ENCODE measurements around the gene FOXJ1. TPM values are rescaled to one million over a fixed set of nuclear protein-coding genes. Genes with fewer than 3 reads are reported as not detected.
A peak's percentile ranks its signal among the peaks of the same experiment; 100 is the strongest.

Gene FOXJ1, protein sequence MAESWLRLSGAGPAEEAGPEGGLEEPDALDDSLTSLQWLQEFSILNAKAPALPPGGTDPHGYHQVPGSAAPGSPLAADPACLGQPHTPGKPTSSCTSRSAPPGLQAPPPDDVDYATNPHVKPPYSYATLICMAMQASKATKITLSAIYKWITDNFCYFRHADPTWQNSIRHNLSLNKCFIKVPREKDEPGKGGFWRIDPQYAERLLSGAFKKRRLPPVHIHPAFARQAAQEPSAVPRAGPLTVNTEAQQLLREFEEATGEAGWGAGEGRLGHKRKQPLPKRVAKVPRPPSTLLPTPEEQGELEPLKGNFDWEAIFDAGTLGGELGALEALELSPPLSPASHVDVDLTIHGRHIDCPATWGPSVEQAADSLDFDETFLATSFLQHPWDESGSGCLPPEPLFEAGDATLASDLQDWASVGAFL
- polyA plus RNA-seq (2013) = 0.07 and 0.11 TPM in 2 replicates

DNA sequence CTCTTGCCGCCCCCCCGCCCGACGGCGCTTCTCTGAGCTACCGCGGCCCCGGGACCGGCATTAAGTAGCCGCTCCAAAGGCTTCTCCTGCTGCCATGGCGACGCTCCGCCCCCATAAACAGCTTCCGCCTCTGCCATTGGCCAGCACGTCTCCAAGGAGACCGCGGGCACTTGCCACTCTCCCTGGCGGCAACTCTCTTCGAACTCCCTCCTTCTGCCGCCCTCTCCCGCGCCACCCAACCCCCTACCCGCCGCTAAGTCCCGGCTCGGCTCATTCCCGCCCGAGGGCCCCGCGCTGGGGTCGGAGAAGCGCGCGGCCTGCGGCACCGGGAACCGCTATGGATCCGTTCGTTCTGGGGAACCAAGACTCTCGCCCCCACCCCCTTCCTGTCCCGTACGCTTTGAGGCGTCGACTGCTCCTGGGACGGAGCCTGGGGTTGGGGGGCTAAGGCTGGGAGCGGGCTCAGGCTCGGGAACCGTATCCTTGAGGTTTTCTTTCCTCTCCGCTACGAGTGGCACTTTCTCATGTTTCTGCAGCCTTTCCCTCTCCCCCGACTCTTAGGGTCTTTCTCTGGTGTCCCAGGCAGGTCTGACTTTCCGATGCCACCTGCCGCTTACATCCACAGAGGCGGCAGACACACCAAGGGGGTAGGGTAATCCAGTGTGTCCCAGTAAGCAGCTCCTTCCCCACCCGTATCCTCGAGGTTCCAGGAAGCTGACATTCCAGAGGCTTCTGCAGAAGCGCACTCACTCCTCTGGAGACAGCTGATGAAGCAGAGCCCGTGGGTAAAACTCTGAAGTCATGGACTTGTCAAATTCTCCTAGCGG, at the start of gene FOXJ1:
Gene FOXJ1, minus strand, starts transcription at position 34 of the 827 bp plus-strand sequence. CDS start 850 bp downstream, outside the sequence.
- Histone ChIP-seq H2BK120ac (ENCODE audit: insufficient read depth, low read length, poor library complexity) (no peak within 1 kb of the TSS), H2AFZ (ENCODE audit: insufficient read depth, low read length, poor library complexity) (no peak within 1 kb of the TSS), H3K79me2 (ENCODE audit: control insufficient read depth, insufficient read depth, low read length, poor library complexity) (no peaks in the 10 kb centered on the region), H3K14ac (ENCODE audit: low read length) (no peak within 1 kb of the TSS), H3K9ac (ENCODE audit: low read length) (no peak within 1 kb of the TSS), H3K4ac (ENCODE audit: low read depth, low read length) (no peak within 1 kb of the TSS), H2BK12ac (ENCODE audit: low read length) (no peak within 1 kb of the TSS), H4K91ac (ENCODE audit: low read depth, low read length) (no peak within 1 kb of the TSS), H3K36me3 (ENCODE audit: control insufficient read depth in 1 of 2, insufficient read depth in 2 of 2, low read length in 2 of 2) (no peaks in the 10 kb centered on the region), H3K79me1 (ENCODE audit: low read length) (no peaks in the 10 kb centered on the region), H3K27me3 (ENCODE audit: insufficient read depth, low read length) (peaks cover 50% of the 10 kb centered on the region), H3K4me3 (ENCODE audit: low read depth, low read length) (peak within 1 kb of the TSS; percentile 65), H3K9me3 (ENCODE audit: insufficient read depth, low read depth, low read length) (peaks cover 11% of the 10 kb centered on the region), H4K12ac (ENCODE audit: low read depth, low read length) (no peak within 1 kb of the TSS), H3K27ac (ENCODE audit: low read depth, low read length) (no peak within 1 kb of the TSS), H4K8ac (ENCODE audit: low read depth, low read length) (no peak within 1 kb of the TSS), H3K18ac (ENCODE audit: low read length) (no peak within 1 kb of the TSS), H3K23ac (ENCODE audit: low read length) (no peak within 1 kb of the TSS), H2AK5ac (ENCODE audit: low read length) (no peak within 1 kb of the TSS), H2BK5ac (ENCODE audit: low read depth, low read length, poor library complexity) (no peak within 1 kb of the TSS), H3K4me2 (ENCODE audit: low read length) (peak within 1 kb of the TSS; percentile 91), H3K4me1 (ENCODE audit: control insufficient read depth in 1 of 2, insufficient read depth in 2 of 2, low read length in 2 of 2) (peaks cover 17 to 31% of the 10 kb centered on the region in 2 experiments)
- DNase-seq = peak; percentile 86 to 92
- no CpG with 5 or more reads among the region's 59 CpGs for WGBS (ENCODE audit: extremely low coverage, insufficient coverage, insufficient read length)

DNA sequence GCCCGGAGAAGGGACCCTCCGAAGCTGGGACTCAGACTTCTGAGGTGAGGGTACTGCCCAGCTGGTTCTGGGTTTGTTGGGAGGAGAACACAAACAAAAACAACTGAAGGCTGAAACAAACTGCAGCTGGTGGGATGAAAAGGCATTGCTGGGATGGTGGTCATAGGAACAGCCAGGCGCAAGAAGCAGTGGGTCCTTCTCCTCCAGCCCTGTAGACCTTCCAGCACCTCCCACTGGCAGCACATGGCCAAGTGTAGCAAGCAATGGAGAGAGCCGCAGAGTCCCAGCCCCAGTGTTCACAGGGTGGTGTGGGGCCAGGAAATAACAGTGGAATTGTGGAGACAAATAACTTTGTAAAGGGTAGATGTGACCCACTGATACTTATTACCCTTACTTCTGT, 48.7 kb upstream of the FOXJ1 start:
- no peaks in the 10 kb centered on the region for H3K4me1 ChIP-seq (ENCODE audit: control insufficient read depth in 1 of 2, insufficient read depth in 2 of 2, low read length in 2 of 2)
- no peak overlapping the region for H3K4ac ChIP-seq (ENCODE audit: low read depth, low read length)
- no peaks in the 10 kb centered on the region for H3K9me3 ChIP-seq (ENCODE audit: insufficient read depth, low read depth, low read length)
- no peak overlapping the region for H4K12ac ChIP-seq (ENCODE audit: low read depth, low read length)
- H3K79me1 ChIP-seq (ENCODE audit: low read length) = no peaks in the 10 kb centered on the region
- no peak overlapping the region for H3K4me2 ChIP-seq (ENCODE audit: low read length)
- no peak overlapping the region for H3K23ac ChIP-seq (ENCODE audit: low read length)
- H3K27me3 ChIP-seq (ENCODE audit: insufficient read depth, low read length) = no peaks in the 10 kb centered on the region
- no peak overlapping the region for H4K8ac ChIP-seq (ENCODE audit: low read depth, low read length)
- no peak overlapping the region for H2BK120ac ChIP-seq (ENCODE audit: insufficient read depth, low read length, poor library complexity)
- H3K9ac ChIP-seq (ENCODE audit: low read length) = no peak overlapping the region
- H3K14ac ChIP-seq (ENCODE audit: low read length) = no peak overlapping the region
- no CpG with 5 or more reads among the region's 4 CpGs for WGBS (ENCODE audit: extremely low coverage, insufficient coverage, insufficient read length)
- no peak overlapping the region for H2BK12ac ChIP-seq (ENCODE audit: low read length)
- no peak overlapping the region for H2AFZ ChIP-seq (ENCODE audit: insufficient read depth, low read length, poor library complexity)
- no peak overlapping the region for H3K27ac ChIP-seq (ENCODE audit: low read depth, low read length)
- no peaks in the 10 kb centered on the region for H3K79me2 ChIP-seq (ENCODE audit: control insufficient read depth, insufficient read depth, low read length, poor library complexity)
- H3K36me3 ChIP-seq (ENCODE audit: control insufficient read depth in 1 of 2, insufficient read depth in 2 of 2, low read length in 2 of 2) = no peaks in the 10 kb centered on the region
- H4K91ac ChIP-seq (ENCODE audit: low read depth, low read length) = no peak overlapping the region
- H2BK5ac ChIP-seq (ENCODE audit: low read depth, low read length, poor library complexity) = no peak overlapping the region
- DNase-seq = no peak
- no peak overlapping the region for H2AK5ac ChIP-seq (ENCODE audit: low read length)
- H3K18ac ChIP-seq (ENCODE audit: low read length) = no peak overlapping the region
- H3K4me3 ChIP-seq (ENCODE audit: low read depth, low read length) = no peak overlapping the region

DNA sequence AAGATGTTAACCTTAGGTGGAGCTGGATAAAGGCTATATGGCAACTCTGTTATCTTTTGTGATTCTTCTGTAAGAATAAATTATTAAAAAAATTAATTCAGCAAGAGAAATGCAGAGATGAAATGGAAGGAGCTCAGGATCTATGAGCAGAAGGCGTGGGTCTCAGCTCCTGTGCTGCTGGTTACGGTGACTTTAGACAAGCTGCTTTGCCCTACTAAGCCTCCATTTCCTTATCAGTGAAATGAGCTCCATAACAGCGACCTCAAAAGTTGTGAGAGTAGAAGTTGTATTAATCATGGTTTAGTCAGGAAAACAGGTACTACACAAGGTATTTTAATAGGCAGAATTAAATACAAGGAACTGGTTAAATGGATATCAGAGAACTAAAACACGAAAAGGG, 48.2 kb upstream of the FOXJ1 start:
- H3K79me1 ChIP-seq (ENCODE audit: low read length) = no peaks in the 10 kb centered on the region
- no peak overlapping the region for H3K27ac ChIP-seq (ENCODE audit: low read depth, low read length)
- H4K12ac ChIP-seq (ENCODE audit: low read depth, low read length) = no peak overlapping the region
- H4K8ac ChIP-seq (ENCODE audit: low read depth, low read length) = no peak overlapping the region
- H3K9ac ChIP-seq (ENCODE audit: low read length) = no peak overlapping the region
- H3K4ac ChIP-seq (ENCODE audit: low read depth, low read length) = no peak overlapping the region
- DNase-seq = no peak
- H3K23ac ChIP-seq (ENCODE audit: low read length) = no peak overlapping the region
- H3K4me3 ChIP-seq (ENCODE audit: low read depth, low read length) = no peak overlapping the region
- H3K18ac ChIP-seq (ENCODE audit: low read length) = no peak overlapping the region
- no peak overlapping the region for H2AK5ac ChIP-seq (ENCODE audit: low read length)
- no peak overlapping the region for H2BK5ac ChIP-seq (ENCODE audit: low read depth, low read length, poor library complexity)
- H3K27me3 ChIP-seq (ENCODE audit: insufficient read depth, low read length) = no peaks in the 10 kb centered on the region
- no peaks in the 10 kb centered on the region for H3K36me3 ChIP-seq (ENCODE audit: control insufficient read depth in 1 of 2, insufficient read depth in 2 of 2, low read length in 2 of 2)
- no peak overlapping the region for H3K14ac ChIP-seq (ENCODE audit: low read length)
- H3K79me2 ChIP-seq (ENCODE audit: control insufficient read depth, insufficient read depth, low read length, poor library complexity) = no peaks in the 10 kb centered on the region
- H3K4me1 ChIP-seq (ENCODE audit: control insufficient read depth in 1 of 2, insufficient read depth in 2 of 2, low read length in 2 of 2) = no peaks in the 10 kb centered on the region
- H4K91ac ChIP-seq (ENCODE audit: low read depth, low read length) = no peak overlapping the region
- H2AFZ ChIP-seq (ENCODE audit: insufficient read depth, low read length, poor library complexity) = no peak overlapping the region
- H3K4me2 ChIP-seq (ENCODE audit: low read length) = no peak overlapping the region
- H3K9me3 ChIP-seq (ENCODE audit: insufficient read depth, low read depth, low read length) = no peaks in the 10 kb centered on the region
- no CpG with 5 or more reads among the region's 4 CpGs for WGBS (ENCODE audit: extremely low coverage, insufficient coverage, insufficient read length)
- no peak overlapping the region for H2BK12ac ChIP-seq (ENCODE audit: low read length)
- H2BK120ac ChIP-seq (ENCODE audit: insufficient read depth, low read length, poor library complexity) = no peak overlapping the region

DNA sequence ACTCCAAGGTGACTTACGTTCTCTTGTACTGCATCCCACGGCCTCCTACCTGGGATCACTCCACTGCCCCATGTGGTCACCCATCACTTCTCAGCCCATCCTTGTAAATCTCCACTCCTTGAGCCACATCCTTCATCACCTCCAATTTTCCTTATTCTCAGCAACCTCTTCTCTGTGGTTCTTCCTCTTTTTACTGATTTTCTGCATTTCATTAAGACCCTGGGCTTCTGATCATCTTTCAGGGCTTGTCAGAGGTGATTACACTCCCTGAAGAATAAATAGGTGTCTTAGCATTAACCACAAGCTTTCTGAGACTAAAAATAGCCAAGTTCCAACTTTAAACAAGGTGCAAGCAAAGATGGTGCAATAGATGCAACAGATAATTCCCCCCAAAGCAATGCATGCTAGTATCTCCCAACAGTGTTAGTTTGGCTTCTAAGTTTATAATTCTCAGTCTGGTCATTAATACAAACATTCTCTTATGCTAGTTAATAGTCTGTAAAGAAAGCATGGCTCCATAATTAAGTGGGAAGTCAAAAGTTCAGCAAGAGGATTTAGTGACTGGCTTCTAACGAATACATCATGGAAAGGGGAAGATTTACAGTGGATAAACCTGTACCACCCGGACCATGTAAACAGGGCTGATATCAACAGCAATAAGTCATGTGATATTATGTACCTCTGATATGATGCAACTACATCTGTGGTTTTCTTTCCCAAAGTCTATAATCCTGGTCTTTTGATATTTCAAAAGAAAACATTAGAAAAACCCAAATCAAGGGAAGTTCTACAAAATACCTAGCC, 47.4 kb upstream of the FOXJ1 start:
- no peak overlapping the region for H3K27ac ChIP-seq (ENCODE audit: low read depth, low read length)
- H3K4ac ChIP-seq (ENCODE audit: low read depth, low read length) = no peak overlapping the region
- no peaks in the 10 kb centered on the region for H3K79me1 ChIP-seq (ENCODE audit: low read length)
- H4K8ac ChIP-seq (ENCODE audit: low read depth, low read length) = no peak overlapping the region
- H2AK5ac ChIP-seq (ENCODE audit: low read length) = no peak overlapping the region
- H3K18ac ChIP-seq (ENCODE audit: low read length) = no peak overlapping the region
- H3K14ac ChIP-seq (ENCODE audit: low read length) = no peak overlapping the region
- H2BK12ac ChIP-seq (ENCODE audit: low read length) = no peak overlapping the region
- H3K27me3 ChIP-seq (ENCODE audit: insufficient read depth, low read length) = no peaks in the 10 kb centered on the region
- no peak overlapping the region for H2AFZ ChIP-seq (ENCODE audit: insufficient read depth, low read length, poor library complexity)
- no peak overlapping the region for H3K9ac ChIP-seq (ENCODE audit: low read length)
- WGBS (ENCODE audit: extremely low coverage, insufficient coverage, insufficient read length) = no CpG with 5 or more reads among the region's 4 CpGs
- H4K12ac ChIP-seq (ENCODE audit: low read depth, low read length) = no peak overlapping the region
- no peaks in the 10 kb centered on the region for H3K4me1 ChIP-seq (ENCODE audit: control insufficient read depth in 1 of 2, insufficient read depth in 2 of 2, low read length in 2 of 2)
- no peak for DNase-seq
- no peak overlapping the region for H2BK120ac ChIP-seq (ENCODE audit: insufficient read depth, low read length, poor library complexity)
- H3K4me3 ChIP-seq (ENCODE audit: low read depth, low read length) = no peak overlapping the region
- H3K79me2 ChIP-seq (ENCODE audit: control insufficient read depth, insufficient read depth, low read length, poor library complexity) = no peaks in the 10 kb centered on the region
- no peaks in the 10 kb centered on the region for H3K36me3 ChIP-seq (ENCODE audit: control insufficient read depth in 1 of 2, insufficient read depth in 2 of 2, low read length in 2 of 2)
- H2BK5ac ChIP-seq (ENCODE audit: low read depth, low read length, poor library complexity) = no peak overlapping the region
- H3K9me3 ChIP-seq (ENCODE audit: insufficient read depth, low read depth, low read length) = no peaks in the 10 kb centered on the region
- H4K91ac ChIP-seq (ENCODE audit: low read depth, low read length) = no peak overlapping the region
- H3K23ac ChIP-seq (ENCODE audit: low read length) = no peak overlapping the region
- H3K4me2 ChIP-seq (ENCODE audit: low read length) = no peak overlapping the region
